ENCODE measurements around the gene MRPL55. TPM values are rescaled to one million over a fixed set of nuclear protein-coding genes. Genes with fewer than 3 reads are reported as not detected.
A peak's percentile ranks its signal among the peaks of the same experiment; 100 is the strongest.

MRPL55 gene
- total RNA-seq, 1 experiment from 2014 or later = 63.7 TPM

DNA sequence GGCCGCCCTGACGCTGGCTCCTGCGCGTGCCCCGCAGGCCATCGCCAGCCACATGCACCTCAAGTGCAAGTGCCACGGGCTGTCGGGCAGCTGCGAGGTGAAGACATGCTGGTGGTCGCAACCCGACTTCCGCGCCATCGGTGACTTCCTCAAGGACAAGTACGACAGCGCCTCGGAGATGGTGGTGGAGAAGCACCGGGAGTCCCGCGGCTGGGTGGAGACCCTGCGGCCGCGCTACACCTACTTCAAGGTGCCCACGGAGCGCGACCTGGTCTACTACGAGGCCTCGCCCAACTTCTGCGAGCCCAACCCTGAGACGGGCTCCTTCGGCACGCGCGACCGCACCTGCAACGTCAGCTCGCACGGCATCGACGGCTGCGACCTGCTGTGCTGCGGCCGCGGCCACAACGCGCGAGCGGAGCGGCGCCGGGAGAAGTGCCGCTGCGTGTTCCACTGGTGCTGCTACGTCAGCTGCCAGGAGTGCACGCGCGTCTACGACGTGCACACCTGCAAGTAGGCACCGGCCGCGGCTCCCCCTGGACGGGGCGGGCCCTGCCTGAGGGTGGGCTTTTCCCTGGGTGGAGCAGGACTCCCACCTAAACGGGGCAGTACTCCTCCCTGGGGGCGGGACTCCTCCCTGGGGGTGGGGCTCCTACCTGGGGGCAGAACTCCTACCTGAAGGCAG lies 50.0 kb downstream of the MRPL55 start:
- no peaks in the 10 kb centered on the region for H3K9me3 ChIP-seq
- H3K27me3 Mint-ChIP-seq (ENCODE audit: insufficient read depth, unreplicated experiment) = peaks cover 20% of the 10 kb centered on the region
- ChIA-PET POLR2A (interaction anchor here (0.6 to 1.8 kb wide), 3 partner anchors 23 to 62 kb away, joined by 5 to 11 read pairs (median 7); partner anchors contain the start of gene ARF1), CTCF (interaction anchor here (0.6 to 1.7 kb wide), 11 partner anchors 11 to 1651 kb away, joined by 3 to 11 read pairs (median 4); partner anchors contain the start of gene PARP1)
- no peaks in the 10 kb centered on the region for H3K36me3 ChIP-seq (ENCODE audit: control insufficient read depth, insufficient read depth, low read length)
- H3K9me3 Mint-ChIP-seq (ENCODE audit: unreplicated experiment) = peaks cover 17% of the 10 kb centered on the region
- no peaks in the 10 kb centered on the region for H3K4me1 ChIP-seq
- H3K4me1 Mint-ChIP-seq (ENCODE audit: low read depth, unreplicated experiment) = no peaks in the 10 kb centered on the region
- H3K27me3 ChIP-seq (replicated peaks; ENCODE audit: control insufficient read depth, insufficient read depth, low read length) = no peaks in the 10 kb centered on the region; the same call in 1 of the 2 replicates
- BruUV-seq (replicated peaks) = no TSS peak
- no peak overlapping the region for H3K27ac Mint-ChIP-seq (ENCODE audit: unreplicated experiment)
- peak overlapping the region; percentile 60 for H3K4me3 ChIP-seq (ENCODE audit: low read depth, low read length)
- peak overlapping the region; percentile 73 for H3K4me3 Mint-ChIP-seq (ENCODE audit: unreplicated experiment)
- intact Hi-C loops (cut with micrococcal nuclease; ENCODE audit: unreplicated experiment) = no loop called here
- no peak for DNase-seq
- H3K36me3 Mint-ChIP-seq (ENCODE audit: insufficient read depth, unreplicated experiment) = no peaks in the 10 kb centered on the region
- TF ChIP-seq, protein P1, sequence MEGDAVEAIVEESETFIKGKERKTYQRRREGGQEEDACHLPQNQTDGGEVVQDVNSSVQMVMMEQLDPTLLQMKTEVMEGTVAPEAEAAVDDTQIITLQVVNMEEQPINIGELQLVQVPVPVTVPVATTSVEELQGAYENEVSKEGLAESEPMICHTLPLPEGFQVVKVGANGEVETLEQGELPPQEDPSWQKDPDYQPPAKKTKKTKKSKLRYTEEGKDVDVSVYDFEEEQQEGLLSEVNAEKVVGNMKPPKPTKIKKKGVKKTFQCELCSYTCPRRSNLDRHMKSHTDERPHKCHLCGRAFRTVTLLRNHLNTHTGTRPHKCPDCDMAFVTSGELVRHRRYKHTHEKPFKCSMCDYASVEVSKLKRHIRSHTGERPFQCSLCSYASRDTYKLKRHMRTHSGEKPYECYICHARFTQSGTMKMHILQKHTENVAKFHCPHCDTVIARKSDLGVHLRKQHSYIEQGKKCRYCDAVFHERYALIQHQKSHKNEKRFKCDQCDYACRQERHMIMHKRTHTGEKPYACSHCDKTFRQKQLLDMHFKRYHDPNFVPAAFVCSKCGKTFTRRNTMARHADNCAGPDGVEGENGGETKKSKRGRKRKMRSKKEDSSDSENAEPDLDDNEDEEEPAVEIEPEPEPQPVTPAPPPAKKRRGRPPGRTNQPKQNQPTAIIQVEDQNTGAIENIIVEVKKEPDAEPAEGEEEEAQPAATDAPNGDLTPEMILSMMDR (IDR thresholded peaks at IDR 0.05; ENCODE audit: insufficient read depth in 1 of 2, low read depth in 1 of 2, low read length in 1 of 2, severe bottlenecking in 1 of 2, unreplicated experiment in 1 of 2) = no peak

DNA sequence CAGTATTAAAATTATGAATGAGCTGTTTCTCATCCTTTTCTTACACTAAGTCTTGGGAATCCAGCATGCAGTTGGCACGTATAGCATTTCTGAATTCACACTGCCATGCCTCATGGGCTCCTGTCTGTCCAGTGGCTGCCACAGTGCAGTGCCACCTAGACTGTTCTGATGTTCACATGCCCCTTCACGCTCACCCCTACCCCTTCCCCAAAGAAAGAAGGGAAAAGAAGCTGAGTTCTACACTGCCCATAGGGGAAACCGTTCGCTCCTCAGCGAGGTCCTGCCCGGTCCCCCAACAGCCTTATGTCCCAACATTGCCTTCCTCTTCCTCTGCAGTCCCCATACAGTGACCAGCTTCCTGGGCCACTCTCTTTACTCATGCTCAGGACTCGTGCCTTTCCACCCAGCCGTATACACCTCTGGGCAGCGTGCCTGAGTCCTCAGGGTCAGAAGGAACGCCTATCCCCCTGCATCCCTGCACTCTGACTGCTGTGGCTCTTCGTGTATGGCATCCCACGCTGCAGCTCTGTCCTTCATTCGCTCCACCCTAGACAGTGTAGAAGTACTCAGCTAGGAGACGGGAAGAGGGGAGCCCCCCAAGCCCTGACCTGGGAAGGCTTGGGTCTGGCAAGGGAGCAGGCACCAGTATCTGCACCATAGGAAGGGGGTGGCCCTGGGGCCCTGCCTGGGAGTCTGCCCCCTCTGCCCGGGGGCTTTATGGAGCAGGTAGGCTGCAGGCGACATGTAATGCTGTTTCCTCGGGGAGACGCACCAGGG lies 50.7 kb downstream of the MRPL55 start:
- H3K36me3 Mint-ChIP-seq (ENCODE audit: insufficient read depth, unreplicated experiment) = no peaks in the 10 kb centered on the region
- intact Hi-C loops (cut with micrococcal nuclease; ENCODE audit: unreplicated experiment) = no loop called here
- TF ChIP-seq, protein P1 (IDR thresholded peaks at IDR 0.05; ENCODE audit: insufficient read depth in 1 of 2, low read depth in 1 of 2, low read length in 1 of 2, severe bottlenecking in 1 of 2, unreplicated experiment in 1 of 2) = no peak
- Histone ChIP-seq H3K4me1 (no peaks in the 10 kb centered on the region), H3K4me3 (ENCODE audit: low read depth, low read length) (peak overlapping the region; percentile 60), H3K27me3 (replicated peaks; ENCODE audit: control insufficient read depth, insufficient read depth, low read length) (no peaks in the 10 kb centered on the region; the same call in 1 of the 2 replicates), H3K9me3 (no peaks in the 10 kb centered on the region), H3K36me3 (ENCODE audit: control insufficient read depth, insufficient read depth, low read length) (no peaks in the 10 kb centered on the region)
- peak overlapping the region; percentile 73 for H3K4me3 Mint-ChIP-seq (ENCODE audit: unreplicated experiment)
- no peak overlapping the region for H3K27ac Mint-ChIP-seq (ENCODE audit: unreplicated experiment)
- ChIA-PET CTCF (interaction anchor here (0.6 to 1.7 kb wide), 2 partner anchors 10 to 912 kb away, joined by 3 to 5 read pairs; no protein-coding TSS in a partner anchor), POLR2A (no interaction called here)
- peaks cover 22% of the 10 kb centered on the region for H3K27me3 Mint-ChIP-seq (ENCODE audit: insufficient read depth, unreplicated experiment)
- no peaks in the 10 kb centered on the region for H3K4me1 Mint-ChIP-seq (ENCODE audit: low read depth, unreplicated experiment)
- peaks cover 17% of the 10 kb centered on the region for H3K9me3 Mint-ChIP-seq (ENCODE audit: unreplicated experiment)
- BruUV-seq (replicated peaks) = no TSS peak
- no peak for DNase-seq

Small RNA genes lying within 50 kb of the gene (microRNA-seq; reads per million reads assigned to microRNA genes)
- 11.7 reads per million, percentile 51 among the genes with 10 or more reads in this experiment for gene MIR3620

Other genes starting within 250 kb of the MRPL55 start
- 0.32 and 0.68 TPM in 2 replicates for gene WNT9A, start 161.4 kb downstream of the MRPL55 start, total RNA-seq (2022)
- gene WNT3A, start 102.3 kb downstream of the MRPL55 start, total RNA-seq (2022) = 0.09 TPM in 2 replicates
- gene ARF1, start 26.6 kb downstream of the MRPL55 start, total RNA-seq (2022) = 374 and 378 TPM in 2 replicates
- gene C1orf35, start 6.0 kb downstream of the MRPL55 start, total RNA-seq (2022) = 34.2 and 34.5 TPM in 2 replicates
- gene GUK1, start 31.0 kb upstream of the MRPL55 start, total RNA-seq (2022) = 73.6 and 74.4 TPM in 2 replicates
- gene GJC2, start 40.6 kb upstream of the MRPL55 start, total RNA-seq (2022) = 1.1 and 1.5 TPM in 2 replicates
- 14.3 and 15.4 TPM in 2 replicates for gene IBA57, start 56.5 kb upstream of the MRPL55 start, total RNA-seq (2022)
- 5.6 and 6.4 TPM in 2 replicates for gene OBSCN, start 98.7 kb upstream of the MRPL55 start, total RNA-seq (2022)

Measured in Caco-2 (cell line).